GM18502 (cell line): ENCODE data around the gene GRID1.

Experiments
- ATAC-seq: cut with Tn5 transposase; IDR thresholded peaks from one replicate; pipeline ENCODE4 v1.9.1; 2021; ENCODE audit warnings: mild to moderate bottlenecking; ENCODE audit not compliant: unreplicated experiment, poor library complexity

The GRID1 gene

GRCh38 chr10:86317949-86318725 lies 48.5 kb downstream of the GRID1 start:
- no peak for ATAC-seq

- ATAC-seq, result no peak
Observed at GRCh38 chr10:86316990-86317389, 49.6 kb downstream of the GRID1 start.

DNA sequence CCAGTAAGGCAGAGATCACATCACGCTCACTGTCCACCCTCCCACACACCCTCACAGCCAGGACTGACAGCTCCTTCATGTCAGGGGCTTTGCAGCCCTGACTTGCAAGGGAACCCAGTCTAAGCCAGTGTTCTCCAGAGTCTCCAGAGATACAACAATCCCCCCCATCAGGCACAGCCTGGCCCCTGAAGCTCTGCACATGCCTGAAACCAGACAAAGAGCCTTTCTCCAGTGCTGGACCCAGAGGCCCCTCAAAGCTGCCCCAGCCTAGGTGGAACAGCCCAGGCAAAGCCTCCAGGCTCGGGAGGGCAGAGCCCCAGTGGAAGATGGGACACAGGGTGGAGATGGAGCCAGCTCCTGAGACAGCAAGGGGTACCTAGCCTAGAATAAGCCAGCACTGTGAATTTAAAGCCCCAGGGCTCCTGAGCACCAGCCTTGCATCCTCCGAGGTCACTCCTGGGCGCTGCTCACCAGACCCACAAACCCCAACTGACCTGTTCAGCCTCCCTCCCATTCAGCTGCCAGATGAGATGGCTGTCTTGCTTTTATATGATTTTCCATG lies 50.2 kb downstream of the GRID1 start:
- ATAC-seq, result no peak

DNA sequence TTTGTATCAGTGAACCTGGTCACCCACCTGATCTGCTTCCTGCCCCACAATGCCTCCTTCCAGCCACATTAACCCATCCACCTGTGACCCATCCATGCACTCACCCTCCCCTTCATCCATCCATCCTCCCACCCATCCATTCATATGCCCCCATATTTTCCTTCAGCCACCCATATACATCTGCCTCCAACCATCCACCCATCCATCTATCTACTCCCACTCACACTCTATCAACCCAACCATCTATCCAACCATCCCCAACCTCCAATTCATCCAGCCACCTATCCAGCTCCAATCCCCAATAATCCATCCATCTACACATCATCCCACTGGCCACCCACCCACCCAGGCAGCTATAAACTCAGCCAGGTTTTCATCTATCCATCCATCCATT lies 51.0 kb downstream of the GRID1 start:
- ATAC-seq, result no peak

DNA sequence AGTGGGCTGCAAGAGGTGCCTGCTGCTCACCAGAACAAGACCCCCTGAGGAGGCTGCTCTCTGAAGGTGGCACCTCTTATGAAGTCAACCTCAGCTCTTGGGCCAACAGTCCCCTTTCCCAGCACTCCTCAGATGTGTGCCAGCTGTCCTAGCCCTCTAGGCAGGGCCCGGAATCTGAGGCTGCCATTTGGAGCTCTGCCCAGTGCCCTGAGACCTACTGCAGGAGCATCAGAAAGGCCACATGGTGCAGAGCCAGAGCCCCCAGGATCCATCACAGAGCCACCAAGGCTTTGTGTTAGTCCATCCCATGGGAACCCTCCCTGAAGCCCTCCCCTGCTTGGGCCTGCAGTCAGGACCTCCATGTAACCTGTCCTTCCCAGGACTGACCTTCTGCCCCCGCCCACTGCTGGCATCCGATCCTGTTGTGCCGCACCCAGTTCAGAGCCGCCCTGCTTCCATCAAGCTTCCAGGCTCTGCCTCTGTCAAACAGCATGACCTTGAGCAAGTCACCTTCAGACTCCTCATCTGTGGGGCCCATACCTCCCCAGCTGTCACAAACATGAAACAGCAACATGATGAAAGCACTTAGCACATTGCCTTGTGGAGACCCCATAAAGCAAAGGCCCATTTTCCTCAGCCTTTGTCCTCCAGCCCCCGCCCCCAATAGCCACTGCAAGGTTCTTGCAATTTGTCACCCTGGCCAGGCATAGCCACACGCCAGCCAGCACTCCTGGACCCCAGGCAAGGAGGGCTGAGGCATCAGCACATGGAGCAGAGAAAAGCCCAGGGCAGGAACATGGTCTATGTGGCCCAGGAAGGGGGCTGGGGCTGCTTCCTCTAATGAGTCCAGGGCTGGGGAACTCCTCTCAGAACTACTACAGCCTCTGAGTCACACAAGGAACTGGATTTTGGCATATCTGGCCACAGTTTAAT lies 51.7 kb downstream of the GRID1 start:
- no peak for ATAC-seq

- no peak for ATAC-seq
Observed at GRCh38 chr10:86313621-86314041, 53.0 kb downstream of the GRID1 start.

GRCh38 chr10:86312701-86313270 lies 53.8 kb downstream of the GRID1 start:
- no peak for ATAC-seq

DNA sequence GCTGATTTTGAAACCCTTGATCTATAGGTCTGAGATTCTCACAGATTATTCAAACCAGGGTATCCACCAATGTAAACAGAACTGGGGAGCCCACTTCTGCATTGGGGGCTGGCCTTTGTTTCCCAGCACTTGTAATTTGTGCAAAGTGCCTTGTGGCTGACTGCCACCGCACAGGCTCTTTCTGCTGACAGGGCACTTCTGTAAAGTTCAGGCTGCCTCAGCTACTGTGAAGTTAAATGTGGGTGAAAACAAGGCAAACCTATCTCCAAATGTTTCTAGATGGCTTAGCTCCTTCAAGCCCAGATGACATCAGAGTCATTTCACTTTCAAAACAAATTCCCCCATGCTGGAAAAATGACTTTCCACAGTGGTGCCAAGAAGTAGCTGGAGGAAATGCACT lies 54.7 kb downstream of the GRID1 start:
- ATAC-seq, result no peak

DNA sequence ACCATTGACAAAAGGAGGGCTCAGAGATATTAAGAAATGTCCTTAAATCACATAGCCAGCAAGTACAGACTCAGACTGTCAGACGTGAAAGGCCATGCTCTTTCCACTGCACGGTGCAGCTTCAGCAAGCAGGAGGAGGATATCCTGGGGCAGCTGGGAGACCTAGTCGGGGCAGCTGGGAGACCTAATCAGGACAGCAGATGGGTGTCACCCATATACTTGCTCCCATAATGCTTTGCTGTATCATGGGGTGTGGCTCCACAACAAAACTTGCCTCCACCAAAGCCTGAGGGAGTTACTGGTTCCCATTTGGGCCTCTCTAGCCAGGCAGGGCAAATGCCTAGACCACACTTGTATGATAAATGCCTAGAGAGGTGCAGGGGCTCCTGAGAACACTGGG lies 55.4 kb downstream of the GRID1 start:
- no peak for ATAC-seq

DNA sequence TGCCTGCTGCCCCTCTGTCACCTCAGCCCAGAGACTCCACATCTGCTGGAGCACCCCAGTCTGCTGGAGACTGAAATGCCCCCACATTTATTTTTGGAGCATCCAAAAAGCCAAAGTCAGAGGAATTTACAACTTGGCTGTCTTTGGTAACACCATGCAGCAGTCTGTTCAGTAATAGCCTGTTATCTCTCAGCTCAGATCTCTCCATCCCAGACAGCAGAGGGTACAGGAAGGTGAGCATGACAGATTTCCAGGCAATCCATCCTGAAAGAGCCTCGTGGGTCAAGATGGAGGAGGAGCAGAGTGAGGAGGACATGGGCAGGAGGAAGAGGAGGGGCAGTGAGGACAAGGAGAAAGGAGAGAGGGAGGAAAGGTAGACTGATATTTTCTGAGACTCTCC lies 55.9 kb downstream of the GRID1 start:
- ATAC-seq, result no peak

DNA sequence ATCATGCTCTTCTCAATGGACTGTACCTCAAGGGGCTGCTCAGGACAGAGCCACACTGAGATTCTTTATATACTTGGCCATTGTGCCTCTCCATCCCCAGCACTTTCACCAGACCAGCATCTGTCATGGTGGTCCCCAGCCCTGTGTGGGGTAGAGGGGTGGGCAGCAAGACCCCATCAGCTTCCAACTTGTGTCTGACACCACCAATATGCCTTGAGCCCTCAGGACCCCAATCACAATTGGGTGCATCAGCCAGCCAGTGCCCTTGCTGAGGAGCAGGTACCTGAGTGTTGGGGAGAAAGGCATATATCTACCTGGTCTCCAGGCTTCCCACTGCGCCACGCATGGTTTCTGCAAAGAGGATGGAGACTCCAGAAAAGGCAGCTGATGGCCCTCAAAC lies 56.3 kb downstream of the GRID1 start:
- ATAC-seq, result no peak

DNA sequence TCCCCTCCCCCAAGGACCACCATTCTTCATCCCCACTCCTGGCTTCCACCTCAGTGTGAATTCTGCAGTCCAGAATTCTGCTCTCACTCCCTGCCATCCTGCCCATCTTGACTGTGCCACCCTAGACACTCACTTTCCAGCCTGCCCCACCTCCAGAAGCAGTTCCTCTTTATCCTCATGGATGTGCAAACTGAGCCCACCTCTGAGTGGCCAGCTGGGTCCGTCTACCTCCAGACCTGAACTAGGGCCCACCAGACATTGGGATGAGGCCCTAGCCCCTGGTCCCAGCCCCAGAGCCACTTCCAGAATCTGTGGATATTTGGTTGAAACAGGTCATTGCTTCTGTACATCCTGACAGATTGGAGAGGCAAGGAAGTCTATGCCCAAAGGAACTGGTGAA lies 58.5 kb downstream of the GRID1 start:
- no peak for ATAC-seq

DNA sequence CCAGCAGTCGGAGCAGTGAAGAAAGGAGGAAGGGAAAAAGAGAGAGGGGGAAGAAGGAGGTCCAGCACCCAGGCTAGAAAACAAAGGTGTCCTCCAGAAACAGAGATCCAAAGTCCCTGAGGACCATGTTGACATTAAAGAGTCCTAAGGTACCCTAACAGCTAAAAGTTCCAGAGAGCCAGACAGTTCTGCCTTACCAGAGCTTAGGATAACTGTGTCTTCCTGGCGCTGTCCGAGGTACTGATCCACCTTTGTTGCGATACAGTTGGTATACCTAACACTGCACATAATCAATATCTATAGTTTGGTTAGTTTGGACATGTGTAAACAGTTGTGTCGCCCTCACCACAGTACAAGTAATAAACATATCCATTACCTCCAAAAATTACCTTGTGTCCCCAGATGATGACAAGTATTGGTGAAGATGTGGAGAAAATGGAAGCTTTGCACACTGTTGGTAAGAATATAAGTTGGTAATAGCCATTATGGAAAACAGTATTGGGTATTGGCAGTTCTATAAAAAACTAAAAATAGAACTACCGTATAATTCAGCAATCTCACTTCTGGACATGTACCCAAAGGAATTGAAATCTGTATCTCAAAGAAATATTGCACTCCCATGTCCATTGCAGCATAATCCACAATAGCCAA lies 59.8 kb downstream of the GRID1 start:
- ATAC-seq, result no peak

DNA sequence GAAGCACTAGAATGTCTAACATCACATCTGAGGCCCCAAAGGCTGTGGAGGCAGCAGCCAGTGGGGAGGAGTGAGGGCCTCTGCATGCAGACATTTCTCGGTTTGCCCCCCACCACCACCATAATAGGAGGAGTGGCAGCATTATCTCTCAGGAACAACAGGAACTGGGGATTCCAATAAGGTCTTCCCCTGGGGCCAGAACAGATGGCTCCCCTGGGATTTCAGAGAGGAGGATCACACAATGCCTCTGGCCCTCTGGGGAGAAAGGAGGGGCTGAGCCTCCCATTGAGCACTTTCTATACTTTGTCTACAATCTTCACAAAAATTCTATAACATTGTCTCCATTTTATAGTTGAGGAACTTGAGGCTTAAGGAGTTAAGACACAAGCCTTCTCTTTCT lies 61.1 kb downstream of the GRID1 start:
- ATAC-seq, result no peak

GRCh38 chr10:86304436-86304835 lies 62.2 kb downstream of the GRID1 start:
- no peak for ATAC-seq

GRCh38 chr10:86303626-86304025 lies 63.0 kb downstream of the GRID1 start:
- no peak for ATAC-seq

DNA sequence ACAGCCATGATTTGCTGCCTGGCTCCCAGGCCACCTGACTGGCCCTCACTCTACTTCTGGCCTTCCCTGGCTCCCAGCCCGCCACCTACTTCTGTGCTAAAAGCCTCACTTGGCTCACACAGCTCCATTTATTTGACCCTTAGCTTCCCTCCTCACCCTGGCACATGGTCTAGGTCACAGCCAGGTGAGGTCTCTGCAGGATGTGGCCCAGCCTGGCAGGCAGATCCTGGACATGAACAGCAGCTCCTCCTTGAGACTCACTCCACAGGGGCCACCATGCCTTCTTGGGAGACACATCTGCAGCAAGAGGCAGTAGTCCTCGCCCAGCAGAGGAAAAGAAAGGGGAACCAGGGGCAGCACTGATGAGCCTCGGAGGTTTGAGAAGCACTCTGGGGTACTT lies 64.6 kb downstream of the GRID1 start:
- ATAC-seq, result no peak

DNA sequence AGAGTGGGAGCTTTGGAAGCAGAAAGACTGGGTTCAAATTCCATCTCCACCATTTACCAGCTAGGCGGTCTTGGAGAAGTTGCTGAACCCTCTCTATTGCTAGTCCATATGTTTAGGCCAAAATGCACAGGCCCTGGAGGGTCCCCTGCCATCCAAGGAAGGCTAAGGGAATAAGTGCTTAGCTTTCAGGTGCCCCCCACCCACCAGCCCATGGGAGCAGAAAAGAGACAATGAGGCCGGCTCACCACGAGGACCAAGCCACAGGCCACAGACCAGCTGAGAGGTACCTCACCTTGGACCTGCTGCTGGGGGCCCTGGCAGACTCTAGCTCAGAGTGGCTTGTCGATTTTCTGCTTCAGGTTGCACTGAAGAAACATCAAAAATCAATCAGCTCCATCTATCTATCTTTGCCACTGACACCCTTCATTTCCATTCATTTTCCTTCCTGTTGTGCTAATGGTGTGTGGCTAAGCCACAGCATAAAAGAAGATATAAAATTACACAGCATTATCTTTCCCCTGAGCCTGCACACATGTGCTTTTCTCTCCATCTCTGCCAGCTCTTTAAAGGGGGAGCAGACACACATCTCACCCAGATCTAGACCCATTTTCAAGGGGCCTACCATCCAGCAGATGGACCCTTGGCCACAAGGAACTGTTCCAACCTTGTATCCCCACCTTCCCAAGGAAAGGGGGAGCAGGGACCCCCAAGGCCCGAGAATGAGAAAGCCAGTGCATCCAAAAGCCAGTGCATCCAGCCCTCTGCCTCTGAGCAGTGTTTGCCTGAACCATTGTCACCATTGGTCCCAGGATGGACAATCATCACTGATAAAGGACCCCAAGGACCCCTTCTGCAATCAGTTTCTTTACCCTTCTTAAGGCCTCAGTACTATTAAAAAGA lies 65.4 kb downstream of the GRID1 start:
- ATAC-seq, result no peak

- no peak for ATAC-seq
Observed at GRCh38 chr10:86300399-86300925, 66.1 kb downstream of the GRID1 start.
